Common myeloid progenitor, CD34-positive (primary cell): ENCODE data around the gene GMPR2.

ENCODE experiments used
- CTCF ChIA-PET: fragments of 350-600 bp; sonication (Branson Sonifier 250); formaldehyde crosslinking; loops from one replicate; lab custom pipeline; 2021; ENCODE audit warnings: antibody characterized with exemption; lab: Charles Lee
- POLR2A ChIA-PET: fragments of 350-600 bp; sonication (Branson Sonifier 250); formaldehyde crosslinking; loops from one replicate; lab custom pipeline; 2021; ENCODE audit warnings: antibody characterized with exemption; lab: Charles Lee
- DNase-seq, 3 donors: peaks; one replicate each; pipeline versions ENCODE4 v3.0.0 to v3.0.0-alpha.2; 2013
- H3K27ac ChIP-seq, 2 experiments: 1 replicate in 1 of 2; 2 replicates in 1 of 2; pipeline ENCODE4 v1.7.0; 2013; ENCODE audit warnings: inconsistent platforms in 2 of 2, low read length in 2 of 2, mild to moderate bottlenecking in 2 of 2, low read depth in 1 of 2, moderate library complexity in 1 of 2; ENCODE audit not compliant: severe bottlenecking in 2 of 2, insufficient read depth in 1 of 2, poor library complexity in 1 of 2
- H3K27me3 ChIP-seq, 5 experiments: replicated peaks in 2 of 5; 1 replicate in 3 of 5; 2 replicates in 2 of 5; pipeline versions ENCODE4 v1.6.1 to v1.7.0; 2013; ENCODE audit warnings: low read length in 4 of 5, mild to moderate bottlenecking in 2 of 5, moderate library complexity in 2 of 5, inconsistent platforms in 1 of 5; ENCODE audit not compliant: insufficient read depth in 5 of 5, control insufficient read depth in 4 of 5
- H3K36me3 ChIP-seq, 4 experiments: 1 replicate in 2 of 4; 2 replicates in 2 of 4; pipeline versions ENCODE4 v1.6.1 to v1.7.0; 2013; ENCODE audit warnings: low read length in 3 of 4, control low read depth in 1 of 4, mild to moderate bottlenecking in 1 of 4; ENCODE audit not compliant: control insufficient read depth in 4 of 4, insufficient read depth in 4 of 4
- H3K4me1 ChIP-seq, 4 experiments: 1 replicate in 3 of 4; 2 replicates in 1 of 4; pipeline versions ENCODE4 v1.6.1 to v1.7.1; 2013; ENCODE audit warnings: low read length in 3 of 4, mild to moderate bottlenecking in 3 of 4, control low read depth in 1 of 4, inconsistent platforms in 1 of 4, moderate library complexity in 1 of 4; ENCODE audit not compliant: control insufficient read depth in 4 of 4, insufficient read depth in 4 of 4; ENCODE audit errors: control extremely low read depth in 1 of 4
- H3K4me3 ChIP-seq, 7 experiments: 1 replicate in 4 of 7; 2 replicates in 3 of 7; pipeline versions ENCODE4 v1.5.1 to v1.7.0; 2013; ENCODE audit warnings: mild to moderate bottlenecking in 7 of 7, low read length in 6 of 7, moderate library complexity in 6 of 7, inconsistent platforms in 2 of 7, low read depth in 2 of 7, control low read depth in 1 of 7; ENCODE audit not compliant: insufficient read depth in 4 of 7, control insufficient read depth in 1 of 7; ENCODE audit errors: extremely low read depth in 1 of 7
- H3K9me3 ChIP-seq, 5 experiments: 1 replicate in 4 of 5; 2 replicates in 1 of 5; pipeline versions ENCODE4 v1.6.1 to v1.7.1; 2013; ENCODE audit warnings: low read length in 4 of 5, mild to moderate bottlenecking in 2 of 5, inconsistent platforms in 1 of 5, low read depth in 1 of 5, moderate library complexity in 1 of 5; ENCODE audit not compliant: control insufficient read depth in 4 of 5, insufficient read depth in 2 of 5; ENCODE audit errors: control extremely low read depth in 1 of 5
- WGBS: methylation state at CpG from one replicate; pipeline ENCODE4 v1.1.5; 2013; ENCODE audit not compliant: insufficient coverage; 5-methylcytosine and 5-hydroxymethylcytosine counted together

GMPR2 gene

GRCh38 chr14:24282736-24283135 is 50.0 kb downstream of the GMPR2 start:
- no peaks in the 10 kb centered on the region for H3K36me3 ChIP-seq
- no peak overlapping the region for H3K27ac ChIP-seq
- POLR2A ChIA-PET: no interaction called here
- H3K9me3 ChIP-seq: no peaks in the 10 kb centered on the region
- H3K27me3 ChIP-seq: no peaks in the 10 kb centered on the region
- DNase-seq: no peak
- H3K4me1 ChIP-seq: peaks cover 13 to 42% (median 21%) of the 10 kb centered on the region in 4 experiments
- WGBS: 94% methylated on average over 3 of the region's 3 CpGs
- no peak overlapping the region for H3K4me3 ChIP-seq
- CTCF ChIA-PET: interaction anchor here (1.1 to 13.1 kb wide), 10 partner anchors 10 to 154 kb away, joined by 3 to 153 read pairs (median 10); partner anchors contain the start of genes CIDEB, DHRS1, LTB4R and LTB4R2

GRCh38 chr14:24283796-24284460 is 51.2 kb downstream of the GMPR2 start:
- Histone ChIP-seq H3K27me3 (no peaks in the 10 kb centered on the region), H3K4me3 (no peak overlapping the region), H3K4me1 (peaks cover 5 to 30% (median 9%) of the 10 kb centered on the region in 4 experiments), H3K36me3 (no peaks in the 10 kb centered on the region), H3K27ac (no peak overlapping the region), H3K9me3 (no peaks in the 10 kb centered on the region)
- POLR2A ChIA-PET: no interaction called here
- CTCF ChIA-PET: interaction anchor here (1.1 to 13.1 kb wide), 6 partner anchors 8 to 95 kb away, joined by 3 to 153 read pairs (median 30); partner anchors contain the start of genes CIDEB, DHRS1, LTB4R and LTB4R2
- 100% methylated on average over 5 of the region's 5 CpGs for WGBS
- no peak for DNase-seq

- ChIA-PET CTCF (interaction anchor here (1.3 to 13.1 kb wide), 4 partner anchors 8 to 22 kb away, joined by 5 to 153 read pairs (median 68); partner anchors contain the start of genes CIDEB, DHRS1, LTB4R and LTB4R2), POLR2A (no interaction called here)
- no peak overlapping the region for H3K27ac ChIP-seq
- no peak overlapping the region for H3K4me3 ChIP-seq
- peaks cover under 1 to 23% (median 4%) of the 10 kb centered on the region in 4 experiments for H3K4me1 ChIP-seq
- 89% methylated on average over 11 of the region's 11 CpGs for WGBS
- no peaks in the 10 kb centered on the region for H3K9me3 ChIP-seq
- H3K36me3 ChIP-seq: peaks cover 0 to 4% (median 0%) of the 10 kb centered on the region in 4 experiments
- DNase-seq: no peak
- H3K27me3 ChIP-seq: no peaks in the 10 kb centered on the region
Observed at GRCh38 chr14:24284501-24285035, 51.8 kb downstream of the GMPR2 start.

- 96% methylated on average over 4 of the region's 4 CpGs for WGBS
- ChIA-PET POLR2A (no interaction called here), CTCF (interaction anchor here (1.3 to 13.1 kb wide), 3 partner anchors 9 to 21 kb away, joined by 5 to 153 read pairs (median 119); partner anchors contain the start of genes CIDEB, DHRS1, LTB4R and LTB4R2)
- Histone ChIP-seq H3K27me3 (no peaks in the 10 kb centered on the region), H3K9me3 (no peaks in the 10 kb centered on the region), H3K36me3 (peaks cover 0 to 5% (median 3%) of the 10 kb centered on the region in 4 experiments), H3K4me3 (no peak overlapping the region), H3K4me1 (peaks cover 0 to 17% (median 1%) of the 10 kb centered on the region in 4 experiments), H3K27ac (no peak overlapping the region)
- DNase-seq: no peak
Observed at GRCh38 chr14:24285351-24285750, 52.6 kb downstream of the GMPR2 start.

- H3K9me3 ChIP-seq: no peaks in the 10 kb centered on the region
- peaks cover 0 to 4% (median 0%) of the 10 kb centered on the region in 4 experiments for H3K4me1 ChIP-seq
- H3K4me3 ChIP-seq: no peak overlapping the region
- H3K36me3 ChIP-seq: peaks cover 4 to 19% (median 10%) of the 10 kb centered on the region in 4 experiments
- H3K27me3 ChIP-seq: no peaks in the 10 kb centered on the region
- no peak overlapping the region for H3K27ac ChIP-seq
- CTCF ChIA-PET: interaction anchor here (1.5 to 1.9 kb wide), 2 partner anchors 9 to 11 kb away, joined by 6 to 9 read pairs; no protein-coding TSS in a partner anchor
- no peak for DNase-seq
- POLR2A ChIA-PET: no interaction called here
- WGBS: 94% methylated on average over 4 of the region's 5 CpGs
Observed at GRCh38 chr14:24286996-24287395, 54.3 kb downstream of the GMPR2 start.
